Panc1 (cell line): Measurements from ENCODE around the gene GALNT11. TPM values are rescaled to one million over a fixed set of nuclear protein-coding genes. Genes with fewer than 3 reads are reported as not detected.

ENCODE experiments used
- ATAC-seq: fragments of 200-7000 bp; cut with Tn5 transposase; 2 replicates; pipeline ENCODE4 v1.9.1; 2020; ENCODE audit warnings: mild to moderate bottlenecking, moderate library complexity
- BruUV-seq: library from RNA; stranded (reverse); fragments of 400-500 nt; replicated peaks from 2 replicates; lab custom pipeline; 2021; lab: Mats Ljungman, UMichigan
- CTCF ChIA-PET: fragments of 300-600 bp; sonication (Branson Sonifier 250); formaldehyde crosslinking; loops from one replicate; lab custom pipeline; 2022; ENCODE audit warnings: antibody characterized with exemption; lab: Charles Lee
- POLR2A ChIA-PET: fragments of 300-600 bp; sonication (Branson Sonifier 250); formaldehyde crosslinking; loops from one replicate; lab custom pipeline; 2022; ENCODE audit warnings: antibody characterized with exemption; lab: Charles Lee
- DNase-seq: peaks from one replicate; pipeline ENCODE4 v3.0.0-alpha.2; 2010; ENCODE audit warnings: low read depth, low spot score
- H3K27ac ChIP-seq: 2 replicates; pipeline ENCODE4 v1.5.1; 2011; ENCODE audit warnings: mild to moderate bottlenecking, low read length, inconsistent platforms
- H3K27me3 ChIP-seq: fragments of 200-500 bp; sonication (Bioruptor generic); 2 replicates; pipeline ENCODE4 v1.6.0; 2014; ENCODE audit warnings: low read length, inconsistent platforms; ENCODE audit not compliant: control insufficient read depth, insufficient read depth
- H3K36me3 ChIP-seq: fragments of 200-500 bp; sonication (Bioruptor generic); 2 replicates; pipeline ENCODE4 v1.5.1; 2014; ENCODE audit warnings: inconsistent platforms, mild to moderate bottlenecking, low read length, moderate library complexity; ENCODE audit not compliant: control insufficient read depth, insufficient read depth
- H3K4me1 ChIP-seq: 2 replicates; pipeline ENCODE4 v1.5.1; 2011; ENCODE audit warnings: inconsistent platforms, mild to moderate bottlenecking, low read length, moderate library complexity; ENCODE audit not compliant: control insufficient read depth, insufficient read depth
- H3K4me3 ChIP-seq, 2 experiments: 2 replicates each; pipeline ENCODE4 v1.5.1; 2011 to 2012; ENCODE audit warnings: low read depth in 2 of 2, low read length in 2 of 2, mild to moderate bottlenecking in 2 of 2, inconsistent platforms in 1 of 2, moderate library complexity in 1 of 2
- H3K9me3 ChIP-seq: fragments of 200-500 bp; sonication (Bioruptor generic); 2 replicates; pipeline ENCODE4 v1.5.1; 2014; ENCODE audit warnings: low read depth, mild to moderate bottlenecking, inconsistent platforms, low read length, moderate library complexity; ENCODE audit not compliant: control insufficient read depth, insufficient read depth
- CTCF ChIP-seq: fragments of 450-650 bp; IDR thresholded peaks from 2 replicates; pipeline ENCODE4 v1.5.1; 2017; ENCODE audit warnings: mild to moderate bottlenecking
- POLR2AphosphoS5 ChIP-seq: IDR thresholded peaks from 2 replicates; pipeline ENCODE4 v1.6.1; 2012; ENCODE audit warnings: mild to moderate bottlenecking, low read depth, low read length, moderate library complexity
- SIN3A ChIP-seq: IDR thresholded peaks from 2 replicates; pipeline ENCODE4 v1.6.1; 2012; ENCODE audit warnings: low read depth, mild to moderate bottlenecking, low read length, moderate library complexity, borderline replicate concordance; ENCODE audit not compliant: insufficient read depth
- TCF7L2 ChIP-seq: IDR thresholded peaks from 2 replicates; pipeline ENCODE4 v1.6.1; 2011; ENCODE audit warnings: mild to moderate bottlenecking, low read depth, low read length, inconsistent platforms
- in situ Hi-C: cut with HindIII; loops from 2 replicates; pipeline ENCODE4 v1.10.0; 2016; ENCODE audit warnings: low sequenced_read_pairs, low pct_unique_long_range_greater_than_20kb
- intact Hi-C: fragments of 100-400 bp; cut with micrococcal nuclease; formaldehyde crosslinking; loops from one replicate; pipeline ENCODE4 v1.10.0; 2022; ENCODE audit not compliant: unreplicated experiment
- total RNA-seq: library from RNA; stranded (reverse); gene quantifications from one replicate; pipeline ENCODE4 v1.2.1, GENCODE V29; 2021; ENCODE audit not compliant: unreplicated experiment
- TF ChIP-seq, protein P1 (sequence below), 2 experiments: IDR thresholded peaks; 2 replicates each; pipeline ENCODE4 v1.6.1; 2011 to 2012; ENCODE audit warnings: low read depth in 2 of 2, control low read depth in 1 of 2, low read length in 1 of 2, mild to moderate bottlenecking in 1 of 2, moderate library complexity in 1 of 2; ENCODE audit not compliant: insufficient read depth in 1 of 2

GALNT11 gene
- total RNA-seq, 1 experiment from 2014 or later = 48.7 TPM

DNA sequence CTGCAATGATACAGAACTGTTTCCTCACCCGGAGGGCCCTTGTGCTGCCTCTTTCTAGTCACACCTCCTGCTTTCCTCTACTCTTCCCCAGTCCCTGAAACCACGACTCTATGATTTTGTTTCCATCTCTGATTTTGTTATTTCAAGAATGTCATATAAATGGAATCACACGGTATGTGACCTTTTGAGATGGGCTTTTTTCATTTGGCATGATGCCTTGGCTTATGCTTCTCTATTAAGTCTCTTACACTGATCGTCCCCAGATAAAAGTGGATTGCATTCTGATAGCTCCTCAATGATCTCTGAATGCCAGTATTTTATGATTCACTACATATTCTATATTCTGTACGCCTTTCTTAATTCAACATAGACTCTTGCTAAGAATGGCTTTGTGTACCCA, 78.2 kb downstream of the GALNT11 start:
- TF ChIP-seq SIN3A (no peak), TCF7L2 (no peak), CTCF (no peak), POLR2AphosphoS5 (no peak)
- TF ChIP-seq, protein P1, sequence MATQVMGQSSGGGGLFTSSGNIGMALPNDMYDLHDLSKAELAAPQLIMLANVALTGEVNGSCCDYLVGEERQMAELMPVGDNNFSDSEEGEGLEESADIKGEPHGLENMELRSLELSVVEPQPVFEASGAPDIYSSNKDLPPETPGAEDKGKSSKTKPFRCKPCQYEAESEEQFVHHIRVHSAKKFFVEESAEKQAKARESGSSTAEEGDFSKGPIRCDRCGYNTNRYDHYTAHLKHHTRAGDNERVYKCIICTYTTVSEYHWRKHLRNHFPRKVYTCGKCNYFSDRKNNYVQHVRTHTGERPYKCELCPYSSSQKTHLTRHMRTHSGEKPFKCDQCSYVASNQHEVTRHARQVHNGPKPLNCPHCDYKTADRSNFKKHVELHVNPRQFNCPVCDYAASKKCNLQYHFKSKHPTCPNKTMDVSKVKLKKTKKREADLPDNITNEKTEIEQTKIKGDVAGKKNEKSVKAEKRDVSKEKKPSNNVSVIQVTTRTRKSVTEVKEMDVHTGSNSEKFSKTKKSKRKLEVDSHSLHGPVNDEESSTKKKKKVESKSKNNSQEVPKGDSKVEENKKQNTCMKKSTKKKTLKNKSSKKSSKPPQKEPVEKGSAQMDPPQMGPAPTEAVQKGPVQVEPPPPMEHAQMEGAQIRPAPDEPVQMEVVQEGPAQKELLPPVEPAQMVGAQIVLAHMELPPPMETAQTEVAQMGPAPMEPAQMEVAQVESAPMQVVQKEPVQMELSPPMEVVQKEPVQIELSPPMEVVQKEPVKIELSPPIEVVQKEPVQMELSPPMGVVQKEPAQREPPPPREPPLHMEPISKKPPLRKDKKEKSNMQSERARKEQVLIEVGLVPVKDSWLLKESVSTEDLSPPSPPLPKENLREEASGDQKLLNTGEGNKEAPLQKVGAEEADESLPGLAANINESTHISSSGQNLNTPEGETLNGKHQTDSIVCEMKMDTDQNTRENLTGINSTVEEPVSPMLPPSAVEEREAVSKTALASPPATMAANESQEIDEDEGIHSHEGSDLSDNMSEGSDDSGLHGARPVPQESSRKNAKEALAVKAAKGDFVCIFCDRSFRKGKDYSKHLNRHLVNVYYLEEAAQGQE (IDR thresholded peaks at IDR 0.05; ENCODE audit: insufficient read depth in 1 of 2, low read depth in 2 of 2, low read length in 1 of 2) = no peak
- Histone ChIP-seq H3K4me3 (no peak overlapping the region), H3K27ac (no peak overlapping the region), H3K36me3 (0 out of 2 replicates have a peak, but pooled peaks cover 7% of the 10 kb centered on the region), H3K27me3 (no peaks in the 10 kb centered on the region), H3K9me3 (no peaks in the 10 kb centered on the region), H3K4me1 (no peaks in the 10 kb centered on the region)
- POLR2A ChIA-PET = no interaction called here
- ATAC-seq = no peak
- BruUV-seq = no TSS peak
- DNase-seq = no peak
- intact Hi-C loops = no loop called here
- in situ Hi-C loops = no loop called here
- CTCF ChIA-PET = no interaction called here

- Histone ChIP-seq H3K4me1 (no peaks in the 10 kb centered on the region), H3K9me3 (no peaks in the 10 kb centered on the region), H3K27ac (no peak overlapping the region), H3K27me3 (no peaks in the 10 kb centered on the region), H3K36me3 (0 out of 2 replicates have a peak, but pooled peaks cover 7% of the 10 kb centered on the region), H3K4me3 (no peak overlapping the region)
- ChIA-PET POLR2A (no interaction called here), CTCF (no interaction called here)
- no TSS peak for BruUV-seq
- no peak for TF ChIP-seq CTCF
- no peak for TF ChIP-seq TCF7L2
- TF ChIP-seq SIN3A = no peak
- no peak for TF ChIP-seq POLR2AphosphoS5
- TF ChIP-seq, protein P1 (IDR thresholded peaks at IDR 0.05; ENCODE audit: insufficient read depth in 1 of 2, low read depth in 2 of 2, low read length in 1 of 2) = no peak
- intact Hi-C loops = no loop called here
- in situ Hi-C loops = no loop called here
- ATAC-seq (no peak), DNase-seq (no peak)
Measured at GRCh38 chr7:152105205-152105604, 79.7 kb downstream of the GALNT11 start.
